Astrocyte of the spinal cord (primary cell): ENCODE data around the gene DEFB123.
"Not testable (repeated sequence)": the region's sequence is repeated elsewhere in the genome, so short reads cannot be mapped to it uniquely, and the experiment has no call there.

Source experiments
- DNase-seq: peaks from one replicate; pipeline ENCODE4 v3.0.0; 2011; ENCODE audit warnings: low read depth, low spot score
- H3K4me3 ChIP-seq: 2 replicates; pipeline ENCODE4 v1.5.1; 2011; ENCODE audit warnings: low read depth, mild to moderate bottlenecking, low read length, moderate library complexity
- CTCF ChIP-seq: IDR thresholded peaks from 2 replicates; pipeline ENCODE4 v1.5.1; 2012; ENCODE audit warnings: low read depth, mild to moderate bottlenecking, low read length, inconsistent platforms
- in situ Hi-C: cut with HindIII; loops from 2 replicates; pipeline ENCODE4 v1.10.0; 2017; ENCODE audit warnings: low sequenced_read_pairs

Gene DEFB123

GRCh38 chr20:31446084-31446819 is 5.8 kb downstream of the DEFB123 start:
- in situ Hi-C loops: no loop called here
- DNase-seq: no peak
- H3K4me3 ChIP-seq: no peak overlapping the region
- no peak for TF ChIP-seq CTCF

DNA sequence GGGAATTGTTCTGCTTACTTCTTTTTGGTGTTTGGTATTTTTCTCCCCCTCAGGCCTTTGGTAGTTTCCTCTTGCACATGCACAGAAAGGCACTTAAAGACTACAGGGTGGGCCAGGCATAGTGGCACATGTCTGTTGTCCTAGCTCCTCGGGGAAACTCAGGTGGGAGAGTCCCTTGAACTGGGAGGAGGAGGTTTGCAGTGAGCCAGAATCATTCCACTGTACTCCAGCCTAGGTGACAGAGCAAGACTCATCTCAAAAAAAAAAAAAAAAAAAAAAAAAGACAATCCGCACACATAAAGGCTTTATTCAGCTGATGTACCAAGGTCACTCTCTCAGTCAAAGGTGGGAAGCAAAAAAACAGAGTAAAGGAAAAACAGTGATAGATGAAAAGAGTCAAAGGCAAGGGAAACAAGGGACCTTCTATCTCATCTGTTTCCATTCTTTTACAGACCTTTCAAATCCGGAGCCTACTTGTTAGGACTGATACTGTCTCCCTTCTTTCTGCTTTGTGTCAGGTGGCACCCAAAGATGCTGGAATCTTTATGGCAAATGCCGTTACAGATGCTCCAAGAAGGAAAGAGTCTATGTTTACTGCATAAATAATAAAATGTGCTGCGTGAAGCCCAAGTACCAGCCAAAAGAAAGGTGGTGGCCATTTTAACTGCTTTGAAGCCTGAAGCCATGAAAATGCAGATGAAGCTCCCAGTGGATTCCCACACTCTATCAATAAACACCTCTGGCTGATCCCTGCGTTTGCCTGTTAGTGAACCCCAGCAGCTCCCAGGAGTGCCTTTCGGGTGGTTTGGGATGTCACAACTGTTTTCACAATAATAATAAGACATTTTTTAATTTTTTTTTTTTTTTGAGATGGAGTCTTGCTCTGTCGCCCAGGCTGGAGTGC is 9.3 kb downstream of the DEFB123 start:
- DNase-seq: no peak
- no peak overlapping the region for H3K4me3 ChIP-seq
- TF ChIP-seq CTCF: no peak
- in situ Hi-C loops: no loop called here

- in situ Hi-C loops: no loop called here
Measured at GRCh38 chr20:31452575-31452974, 12.1 kb downstream of the DEFB123 start.

DNA sequence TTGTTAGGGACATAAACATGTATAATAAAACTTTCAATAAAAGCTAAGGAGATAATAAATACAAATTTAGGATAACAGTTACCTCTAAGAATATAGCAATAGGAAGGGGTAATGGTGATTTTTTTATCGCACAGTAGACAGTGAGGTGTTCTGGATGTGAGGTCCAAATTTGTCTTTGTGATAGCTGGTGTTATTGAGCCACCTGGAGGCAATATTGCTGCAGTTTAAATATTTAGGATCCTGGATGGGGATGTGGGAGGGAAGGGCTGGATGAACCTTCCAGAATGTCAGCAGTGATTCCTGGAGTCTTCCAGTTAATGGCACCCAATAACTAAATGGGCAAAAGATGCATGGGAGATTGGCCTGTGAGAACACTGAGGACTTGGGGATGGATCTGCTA is 13.9 kb downstream of the DEFB123 start:
- no peak for DNase-seq
- H3K4me3 ChIP-seq: no peak overlapping the region
- in situ Hi-C loops: no loop called here
- no peak for TF ChIP-seq CTCF

More at GRCh38 chr20:31452575-31452974, 12.1 kb downstream of the DEFB123 start:
- TF ChIP-seq CTCF: no peak
- DNase-seq: no peak
- no peak overlapping the region for H3K4me3 ChIP-seq

- DNase-seq, H3K4me3 ChIP-seq, in situ Hi-C loops: not testable (repeated sequence)
Measured at GRCh38 chr20:31470946-31471345, 30.5 kb downstream of the DEFB123 start.

GRCh38 chr20:31472395-31473330 is 32.2 kb downstream of the DEFB123 start:
- H3K4me3 ChIP-seq: no peak overlapping the region
- no peak for DNase-seq
- in situ Hi-C loops: no loop called here
- no peak for TF ChIP-seq CTCF
